H9 (cell line): ENCODE results near the gene JTB. TPM values are rescaled to one million over a fixed set of nuclear protein-coding genes. Genes with fewer than 3 reads are reported as not detected.

Experiments used
- DNase-seq: peaks from one replicate; pipeline ENCODE4 v3.0.0-alpha.2; 2017
- H2AFZ ChIP-seq: one replicate; pipeline ENCODE4 v1.6.1; 2013; ENCODE audit warnings: mild to moderate bottlenecking, low read length, control low read depth, moderate library complexity
- H2AK5ac ChIP-seq: 2 replicates; pipeline ENCODE4 v1.6.1; 2013; ENCODE audit warnings: low read length, control low read depth, mixed read lengths; ENCODE audit not compliant: insufficient read length
- H2BK120ac ChIP-seq: one replicate; pipeline ENCODE4 v1.6.1; 2013; ENCODE audit warnings: low read depth, mild to moderate bottlenecking, low read length, control low read depth, inconsistent platforms; ENCODE audit not compliant: poor library complexity, severe bottlenecking
- H2BK12ac ChIP-seq: 2 replicates; pipeline ENCODE4 v1.6.1; 2013; ENCODE audit warnings: low read length, control low read depth, mixed read lengths, low read depth; ENCODE audit not compliant: insufficient read length
- H2BK15ac ChIP-seq: 2 replicates; pipeline ENCODE4 v1.6.1; 2013; ENCODE audit warnings: low read depth, low read length, control low read depth
- H2BK20ac ChIP-seq: one replicate; pipeline ENCODE4 v1.6.1; 2013; ENCODE audit warnings: low read depth, mild to moderate bottlenecking, low read length, control low read depth, inconsistent platforms; ENCODE audit not compliant: poor library complexity, severe bottlenecking
- H2BK5ac ChIP-seq: 2 replicates; pipeline ENCODE4 v1.6.1; 2013; ENCODE audit warnings: low read length, control low read depth, mixed read lengths; ENCODE audit not compliant: insufficient read length
- H3K14ac ChIP-seq: 2 replicates; pipeline ENCODE4 v1.6.1; 2013; ENCODE audit warnings: low read length, control low read depth; ENCODE audit not compliant: insufficient read depth
- H3K18ac ChIP-seq: 2 replicates; pipeline ENCODE4 v1.6.1; 2013; ENCODE audit warnings: low read depth, mild to moderate bottlenecking, mixed read lengths, low read length, control low read depth; ENCODE audit not compliant: insufficient read length
- H3K23ac ChIP-seq: 2 replicates; pipeline ENCODE4 v1.6.1; 2013; ENCODE audit warnings: low read length, control low read depth, mixed read lengths, low read depth; ENCODE audit not compliant: insufficient read length
- H3K23me2 ChIP-seq: 2 replicates; pipeline ENCODE4 v1.6.1; 2013; ENCODE audit warnings: low read depth, mild to moderate bottlenecking, mixed read lengths, low read length, control low read depth; ENCODE audit not compliant: insufficient read length, poor library complexity, severe bottlenecking
- H3K27ac ChIP-seq: 2 replicates; pipeline ENCODE4 v1.5.1; 2013; ENCODE audit warnings: low read length, control low read depth, mixed read lengths, low read depth; ENCODE audit not compliant: insufficient read length
- H3K27me3 ChIP-seq: 2 replicates; pipeline ENCODE4 v1.6.1; 2013; ENCODE audit warnings: low read length, control low read depth, inconsistent platforms; ENCODE audit not compliant: insufficient read depth
- H3K4ac ChIP-seq: 2 replicates; pipeline ENCODE4 v1.6.1; 2013; ENCODE audit warnings: low read depth, mild to moderate bottlenecking, control low read depth, inconsistent platforms, low read length, moderate library complexity
- H3K4me1 ChIP-seq: 2 replicates; pipeline ENCODE4 v1.6.1; 2013; ENCODE audit warnings: low read length, control low read depth, inconsistent platforms; ENCODE audit not compliant: insufficient read depth
- H3K4me2 ChIP-seq: 2 replicates; pipeline ENCODE4 v1.6.1; 2013; ENCODE audit warnings: low read length, control low read depth, mixed read lengths; ENCODE audit not compliant: insufficient read length, insufficient read depth
- H3K56ac ChIP-seq: 2 replicates; pipeline ENCODE4 v1.6.1; 2013; ENCODE audit warnings: low read depth, mild to moderate bottlenecking, mixed read lengths, low read length, control low read depth; ENCODE audit not compliant: insufficient read length
- H3K79me1 ChIP-seq: 2 replicates; pipeline ENCODE4 v1.6.1; 2013; ENCODE audit warnings: low read depth, mild to moderate bottlenecking, moderate library complexity, low read length, control low read depth, inconsistent platforms; ENCODE audit not compliant: insufficient read depth, poor library complexity, severe bottlenecking
- H3K79me2 ChIP-seq: 2 replicates; pipeline ENCODE4 v1.6.1; 2013; ENCODE audit warnings: low read length, control low read depth, inconsistent platforms; ENCODE audit not compliant: insufficient read depth
- H3K9ac ChIP-seq: 2 replicates; pipeline ENCODE4 v1.6.1; 2013; ENCODE audit warnings: low read length, control low read depth, mixed read lengths; ENCODE audit not compliant: insufficient read length; ENCODE audit errors: extremely low read depth
- H3K9me3 ChIP-seq: one replicate; pipeline ENCODE4 v1.6.1; 2013; ENCODE audit warnings: low read depth, low read length, inconsistent platforms; ENCODE audit not compliant: control insufficient read depth
- H3T11ph ChIP-seq: one replicate; pipeline ENCODE4 v1.6.1; 2013; ENCODE audit warnings: mild to moderate bottlenecking, low read length, control low read depth, inconsistent platforms
- H4K20me1 ChIP-seq: one replicate; pipeline ENCODE4 v1.6.1; 2013; ENCODE audit not compliant: control insufficient read depth, insufficient read length, insufficient read depth
- H4K5ac ChIP-seq: 2 replicates; pipeline ENCODE4 v1.6.1; 2013; ENCODE audit warnings: low read depth, mild to moderate bottlenecking, mixed read lengths, low read length, control low read depth; ENCODE audit not compliant: insufficient read length
- H4K8ac ChIP-seq: replicated peaks from 2 replicates; pipeline ENCODE4 v1.6.1; 2013; ENCODE audit warnings: low read length, control low read depth, mixed read lengths, low read depth; ENCODE audit not compliant: insufficient read length
- H4K91ac ChIP-seq: 2 replicates; pipeline ENCODE4 v1.6.1; 2013; ENCODE audit warnings: low read depth, mild to moderate bottlenecking, moderate library complexity, mixed read lengths, low read length, control low read depth; ENCODE audit not compliant: insufficient read length
- H3K27ac Mint-ChIP-seq, 3 experiments: 2 replicates in 2 of 3; 3 replicates in 1 of 3; pipeline ENCODE4 v1.8.0; 2020 to 2021; ENCODE audit warnings: mixed read lengths in 3 of 3, mild to moderate bottlenecking in 1 of 3, moderate library complexity in 1 of 3
- H3K27me3 Mint-ChIP-seq: 2 replicates; pipeline ENCODE4 v1.8.0; 2021; ENCODE audit warnings: low read depth, mild to moderate bottlenecking, moderate library complexity, mixed read lengths
- H3K36me3 Mint-ChIP-seq, 3 experiments: 2 replicates in 2 of 3; 3 replicates in 1 of 3; pipeline ENCODE4 v1.8.0; 2020 to 2021; ENCODE audit warnings: low read depth in 3 of 3, mixed read lengths in 3 of 3; ENCODE audit not compliant: insufficient read depth in 1 of 3
- H3K4me1 Mint-ChIP-seq, 2 experiments: 2 replicates each; pipeline ENCODE4 v1.8.0; 2020; ENCODE audit warnings: mixed read lengths in 2 of 2
- H3K4me3 Mint-ChIP-seq, 2 experiments: 2 replicates in 1 of 2; 3 replicates in 1 of 2; pipeline ENCODE4 v1.8.0; 2020 to 2021; ENCODE audit warnings: mild to moderate bottlenecking in 2 of 2, mixed read lengths in 2 of 2, moderate library complexity in 1 of 2
- H3K9me3 Mint-ChIP-seq, 2 experiments: 2 replicates in 1 of 2; 3 replicates in 1 of 2; pipeline ENCODE4 v1.8.0; 2020; ENCODE audit warnings: mild to moderate bottlenecking in 2 of 2, mixed read lengths in 2 of 2, moderate library complexity in 1 of 2
- WGBS: extraction: QIAGEN DNeasy Blood & Tissue Kit; methylation state at CpG from one replicate; pipeline ENCODE4 v1.1.7; 2013; ENCODE audit warnings: missing lambda C conversion rate, low lambda C conversion rate, mixed read lengths; ENCODE audit not compliant: insufficient read length; ENCODE audit errors: extremely low coverage; 5-methylcytosine and 5-hydroxymethylcytosine counted together
- total RNA-seq: library from RNA; stranded (reverse); gene quantifications from 2 replicates; pipeline ENCODE4 v1.2.1, GENCODE V29; 2021
- TF ChIP-seq, protein P1 (sequence below): fragments of 200-600 bp; sonication (generic); conservative IDR thresholded peaks from 3 replicates; pipeline ENCODE4 v1.8.0; 2021; ENCODE audit warnings: antibody characterized with exemption, mild to moderate bottlenecking

Gene JTB
- total RNA-seq, 1 experiment from 2014 or later: 85.4 TPM

DNA sequence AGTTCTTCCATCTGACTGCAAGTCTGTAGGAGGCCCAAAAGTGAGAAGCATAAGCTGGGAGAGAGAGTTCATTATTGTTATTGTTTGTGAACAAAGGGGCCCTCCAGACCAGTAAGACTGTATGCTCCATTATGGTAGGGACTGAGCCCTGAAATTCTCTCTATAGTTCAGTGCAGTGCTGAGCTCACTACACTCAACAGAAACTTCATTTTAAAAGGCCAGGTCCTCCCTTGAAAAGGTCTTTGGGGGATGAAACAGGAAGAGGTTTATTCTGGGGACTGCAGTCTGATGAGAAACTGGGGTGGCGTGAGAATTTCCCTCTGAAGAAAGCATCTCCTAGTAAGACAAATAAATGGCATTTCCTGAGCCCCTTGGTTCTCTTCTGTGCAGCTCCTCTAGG is 49.2 kb downstream of the JTB start:
- Histone ChIP-seq H2BK12ac (no peak overlapping the region), H3K9me3 (no peaks in the 10 kb centered on the region), H2BK20ac (no peak overlapping the region), H3K23ac (no peak overlapping the region), H4K8ac (no peak overlapping the region), H2BK5ac (no peak overlapping the region), H3K27ac (no peak overlapping the region), H3K4me2 (no peak overlapping the region), H3K9ac (no peak overlapping the region), H3K79me2 (no peaks in the 10 kb centered on the region), H2AFZ (no peak overlapping the region), H2BK15ac (no peak overlapping the region), H4K5ac (no peak overlapping the region), H2AK5ac (no peak overlapping the region), H3K14ac (no peak overlapping the region), H3K4me1 (no peaks in the 10 kb centered on the region), H3K18ac (no peak overlapping the region), H3T11ph (no peak overlapping the region), H3K23me2 (peaks cover 7% of the 10 kb centered on the region), H4K91ac (no peak overlapping the region), H3K56ac (no peak overlapping the region), H2BK120ac (no peak overlapping the region), H3K4ac (no peak overlapping the region), H3K79me1 (no peaks in the 10 kb centered on the region), H4K20me1 (no peaks in the 10 kb centered on the region), H3K27me3 (no peaks in the 10 kb centered on the region)
- WGBS: no CpG with 5 or more reads among the region's 1 CpG
- H3K4me3 Mint-ChIP-seq: no peak overlapping the region
- no peak for DNase-seq
- peaks cover 8 to 30% (median 20%) of the 10 kb centered on the region in 3 experiments; a peak in 6 of 7 replicates for H3K36me3 Mint-ChIP-seq
- H3K27ac Mint-ChIP-seq: peak overlapping the region in 1 of 3 experiments; percentile 83; a peak in 2 of 7 replicates
- TF ChIP-seq, protein P1, sequence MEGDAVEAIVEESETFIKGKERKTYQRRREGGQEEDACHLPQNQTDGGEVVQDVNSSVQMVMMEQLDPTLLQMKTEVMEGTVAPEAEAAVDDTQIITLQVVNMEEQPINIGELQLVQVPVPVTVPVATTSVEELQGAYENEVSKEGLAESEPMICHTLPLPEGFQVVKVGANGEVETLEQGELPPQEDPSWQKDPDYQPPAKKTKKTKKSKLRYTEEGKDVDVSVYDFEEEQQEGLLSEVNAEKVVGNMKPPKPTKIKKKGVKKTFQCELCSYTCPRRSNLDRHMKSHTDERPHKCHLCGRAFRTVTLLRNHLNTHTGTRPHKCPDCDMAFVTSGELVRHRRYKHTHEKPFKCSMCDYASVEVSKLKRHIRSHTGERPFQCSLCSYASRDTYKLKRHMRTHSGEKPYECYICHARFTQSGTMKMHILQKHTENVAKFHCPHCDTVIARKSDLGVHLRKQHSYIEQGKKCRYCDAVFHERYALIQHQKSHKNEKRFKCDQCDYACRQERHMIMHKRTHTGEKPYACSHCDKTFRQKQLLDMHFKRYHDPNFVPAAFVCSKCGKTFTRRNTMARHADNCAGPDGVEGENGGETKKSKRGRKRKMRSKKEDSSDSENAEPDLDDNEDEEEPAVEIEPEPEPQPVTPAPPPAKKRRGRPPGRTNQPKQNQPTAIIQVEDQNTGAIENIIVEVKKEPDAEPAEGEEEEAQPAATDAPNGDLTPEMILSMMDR: no peak
- peaks cover 2 to 4% of the 10 kb centered on the region in 2 experiments for H3K4me1 Mint-ChIP-seq
- no peaks in the 10 kb centered on the region for H3K27me3 Mint-ChIP-seq
- no peaks in the 10 kb centered on the region for H3K9me3 Mint-ChIP-seq
